Testis (tissue), 2 donors: ENCODE data around the gene DIS3L.

Experiments
- POLR2A ChIP-seq: fragments of 450-650 bp; IDR thresholded peaks from one replicate; pipeline ENCODE4 v1.6.1; 2017; ENCODE audit warnings: antibody characterized with exemption, mild to moderate bottlenecking, moderate library complexity
- TF ChIP-seq, protein P1 (sequence below), 3 experiments: fragments of 450-650 bp in 2 of 3; fragments of 200-600 bp in 1 of 3; sonication (generic) in 1 of 3; IDR thresholded peaks; one replicate each; pipeline ENCODE4 v1.5.1; 2016 to 2019; ENCODE audit warnings: antibody characterized with exemption in 3 of 3, mild to moderate bottlenecking in 2 of 3, moderate library complexity in 1 of 3

DNA sequence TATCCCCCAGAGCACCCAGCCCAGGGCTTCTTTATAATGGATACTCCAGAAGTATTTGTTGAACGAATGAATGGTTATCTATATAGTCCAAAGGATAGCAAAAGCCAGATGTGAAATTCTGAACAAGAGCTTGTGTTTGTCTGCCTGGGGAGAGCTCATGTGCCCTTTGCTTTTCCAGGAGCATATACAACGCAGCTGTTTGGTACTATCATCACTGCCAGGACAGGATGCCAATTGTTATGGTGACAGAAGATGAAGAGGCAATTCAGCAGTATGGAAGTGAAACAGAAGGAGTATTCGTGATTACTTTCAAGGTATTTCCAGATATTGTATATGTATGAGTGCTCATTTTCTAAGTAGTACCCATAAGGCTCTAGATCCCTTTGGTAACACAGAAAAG lies 15.2 kb downstream of the DIS3L start:
- TF ChIP-seq, protein P1, sequence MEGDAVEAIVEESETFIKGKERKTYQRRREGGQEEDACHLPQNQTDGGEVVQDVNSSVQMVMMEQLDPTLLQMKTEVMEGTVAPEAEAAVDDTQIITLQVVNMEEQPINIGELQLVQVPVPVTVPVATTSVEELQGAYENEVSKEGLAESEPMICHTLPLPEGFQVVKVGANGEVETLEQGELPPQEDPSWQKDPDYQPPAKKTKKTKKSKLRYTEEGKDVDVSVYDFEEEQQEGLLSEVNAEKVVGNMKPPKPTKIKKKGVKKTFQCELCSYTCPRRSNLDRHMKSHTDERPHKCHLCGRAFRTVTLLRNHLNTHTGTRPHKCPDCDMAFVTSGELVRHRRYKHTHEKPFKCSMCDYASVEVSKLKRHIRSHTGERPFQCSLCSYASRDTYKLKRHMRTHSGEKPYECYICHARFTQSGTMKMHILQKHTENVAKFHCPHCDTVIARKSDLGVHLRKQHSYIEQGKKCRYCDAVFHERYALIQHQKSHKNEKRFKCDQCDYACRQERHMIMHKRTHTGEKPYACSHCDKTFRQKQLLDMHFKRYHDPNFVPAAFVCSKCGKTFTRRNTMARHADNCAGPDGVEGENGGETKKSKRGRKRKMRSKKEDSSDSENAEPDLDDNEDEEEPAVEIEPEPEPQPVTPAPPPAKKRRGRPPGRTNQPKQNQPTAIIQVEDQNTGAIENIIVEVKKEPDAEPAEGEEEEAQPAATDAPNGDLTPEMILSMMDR (IDR thresholded peaks at IDR 0.05), result no peak
- no peak for TF ChIP-seq POLR2A
